NCI-H524 treated with DMSO at 0.1 percent for 48 hours (cell line): ENCODE data around the gene CPA1.

Experiments
- DNase-seq: peaks from one replicate; lab custom pipeline; 2025; lab: John Stamatoyannopoulos, UW

The CPA1 gene

DNA sequence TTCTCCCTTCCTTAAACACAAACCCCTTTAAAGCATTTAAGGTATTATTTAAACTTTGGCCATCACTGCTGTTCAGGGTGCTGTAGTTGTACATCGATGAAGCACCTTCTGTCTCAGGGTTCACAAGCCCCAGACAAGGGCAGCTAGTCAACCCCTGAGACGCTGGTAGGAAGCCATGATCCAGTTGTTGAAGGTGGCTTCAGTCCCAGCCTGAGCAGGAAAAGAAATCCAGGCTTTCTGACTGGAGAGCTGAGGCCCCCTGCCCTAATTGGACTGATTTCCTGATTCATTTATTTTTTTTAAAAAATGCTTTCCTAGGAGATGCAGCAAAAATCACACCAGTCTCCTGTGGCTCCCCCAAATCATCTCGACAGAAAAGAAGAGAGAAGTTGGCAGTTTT, 15.8 kb downstream of the CPA1 start:
- DNase-seq = no peak

DNA sequence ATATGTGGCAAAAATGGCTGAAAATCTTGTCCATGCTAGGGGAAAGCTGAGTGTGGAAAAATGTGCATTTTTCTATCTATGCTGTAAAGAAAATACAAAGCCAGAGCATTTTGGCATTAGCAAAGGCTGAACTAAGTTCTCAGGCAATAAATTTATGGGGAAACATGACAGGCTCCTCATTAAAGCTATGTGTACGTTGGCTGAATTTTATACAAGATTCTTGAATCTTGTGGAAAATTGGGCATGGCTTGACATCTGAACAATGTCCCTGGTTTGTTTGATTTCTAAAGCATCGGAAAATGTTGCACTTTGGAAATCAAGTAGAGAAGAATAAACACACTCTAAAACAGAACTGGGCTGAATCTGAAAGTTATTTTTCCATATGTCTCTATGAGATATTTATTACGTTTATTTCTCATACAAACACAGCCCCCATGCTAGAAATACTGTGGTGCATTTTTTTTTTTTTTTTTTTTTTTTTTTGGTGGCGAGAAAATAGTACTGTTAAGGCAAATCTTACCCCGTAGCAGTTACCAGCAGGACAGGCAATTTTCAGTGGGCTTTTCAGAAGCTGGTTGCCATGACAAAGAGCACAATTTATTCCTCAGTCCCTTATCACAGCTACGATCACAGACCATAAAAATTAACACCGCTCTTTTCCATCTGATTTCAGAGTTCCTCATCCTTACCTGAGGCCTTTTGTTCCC, 16.9 kb downstream of the CPA1 start:
- DNase-seq = no peak

GRCh38 chr7:130397758-130398073, 17.4 kb downstream of the CPA1 start:
- no peak for DNase-seq

DNA sequence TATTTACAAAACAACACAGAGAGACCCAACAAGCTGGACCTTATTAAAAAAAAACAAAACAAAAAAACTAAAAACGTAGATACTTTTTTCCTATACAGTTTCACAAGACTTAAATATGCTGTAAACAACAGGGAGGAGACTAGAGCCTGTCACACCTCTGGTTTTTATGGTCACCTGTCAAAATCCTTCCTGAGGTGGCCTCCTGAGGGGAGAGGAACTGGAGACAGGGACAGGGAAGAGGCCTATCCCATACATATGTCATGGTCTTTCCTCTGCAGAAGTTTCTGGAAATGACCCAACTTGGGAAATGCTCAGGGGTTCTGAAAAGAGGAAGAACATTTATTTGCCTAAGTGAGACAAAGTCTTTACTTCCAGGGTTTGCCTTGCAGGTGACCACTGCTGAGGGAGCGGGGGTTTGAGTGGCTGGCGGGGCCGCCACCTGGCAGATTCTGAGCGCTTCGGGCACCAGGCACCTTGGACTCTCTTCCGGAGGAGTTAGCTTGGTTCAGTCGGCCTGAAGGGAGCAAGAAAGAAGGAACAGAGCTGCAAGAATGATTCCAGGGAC, 18.3 kb downstream of the CPA1 start:
- DNase-seq = no peak

DNA sequence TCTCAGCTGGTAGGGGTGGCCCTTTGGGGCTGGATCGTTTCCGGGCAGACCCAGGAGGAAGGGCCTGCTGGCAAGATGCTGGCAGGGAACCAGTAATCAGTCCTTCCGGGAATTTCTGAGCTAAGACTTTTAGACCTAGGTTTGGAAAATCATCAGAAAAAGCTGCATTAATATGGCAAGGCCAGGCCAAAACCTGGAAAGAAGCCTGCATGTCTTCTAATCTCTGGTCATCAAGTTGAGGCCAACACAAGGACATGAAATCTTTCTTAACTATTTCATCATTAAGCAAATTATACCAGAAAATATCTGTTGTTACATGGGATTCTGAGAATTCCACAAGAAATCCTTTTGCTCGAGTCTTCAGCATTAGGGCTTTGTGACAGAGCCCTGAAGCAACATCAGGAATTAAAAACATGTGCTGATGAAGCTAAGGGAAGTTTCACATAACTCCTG, 19.9 kb downstream of the CPA1 start:
- DNase-seq = no peak

DNA sequence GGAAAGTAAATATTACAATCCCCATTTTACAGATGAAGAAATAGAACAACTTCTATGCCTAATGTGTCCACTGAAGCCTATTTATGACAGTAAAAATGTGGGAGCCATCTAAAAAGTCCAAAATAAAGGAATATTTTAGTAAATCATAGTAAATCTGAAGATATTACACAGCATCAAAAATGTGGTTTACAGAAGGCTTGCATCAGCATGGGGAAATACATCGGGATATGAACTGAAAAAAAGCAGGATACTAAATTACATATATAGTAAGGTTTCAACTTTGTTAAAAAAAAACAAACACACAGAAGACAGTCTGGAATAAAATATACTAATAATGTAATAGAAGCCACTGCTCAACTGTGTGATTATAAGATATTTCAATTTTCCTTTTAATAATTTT, 20.8 kb downstream of the CPA1 start:
- DNase-seq = no peak

- DNase-seq = no peak
Observed at GRCh38 chr7:130401578-130401977, 21.3 kb downstream of the CPA1 start.

GRCh38 chr7:130405003-130405402, 24.7 kb downstream of the CPA1 start:
- no peak for DNase-seq

GRCh38 chr7:130409067-130409711, 28.9 kb downstream of the CPA1 start:
- peak; percentile 98 for DNase-seq

GRCh38 chr7:130409712-130410072, 29.4 kb downstream of the CPA1 start:
- DNase-seq = no peak

- no peak for DNase-seq
Observed at GRCh38 chr7:130410868-130411541, 30.7 kb downstream of the CPA1 start.

GRCh38 chr7:130413201-130413600, 32.9 kb downstream of the CPA1 start:
- DNase-seq = no peak

- no peak for DNase-seq
Observed at GRCh38 chr7:130415006-130415405, 34.7 kb downstream of the CPA1 start.

DNA sequence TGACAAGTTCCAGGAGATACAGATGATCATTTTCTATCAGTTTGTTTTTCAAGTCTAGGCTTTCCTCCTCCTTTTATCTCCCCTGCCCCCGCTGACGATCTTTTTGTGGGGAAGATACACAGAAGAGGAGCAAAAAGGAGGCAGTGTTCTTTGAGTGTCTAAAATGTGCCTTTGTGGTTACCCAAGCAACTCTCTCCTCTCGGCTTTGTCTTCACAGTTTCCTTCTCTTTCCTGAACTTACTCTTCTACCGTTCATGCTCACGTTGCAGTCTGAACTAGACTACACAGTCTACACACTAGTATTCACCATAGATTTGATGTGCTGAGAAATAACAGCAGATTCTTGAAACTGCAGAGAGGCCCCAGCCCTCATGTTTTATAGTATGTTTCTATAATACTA, 36.9 kb downstream of the CPA1 start:
- DNase-seq = no peak

- DNase-seq = no peak
Observed at GRCh38 chr7:130418306-130418705, 38.0 kb downstream of the CPA1 start.

DNA sequence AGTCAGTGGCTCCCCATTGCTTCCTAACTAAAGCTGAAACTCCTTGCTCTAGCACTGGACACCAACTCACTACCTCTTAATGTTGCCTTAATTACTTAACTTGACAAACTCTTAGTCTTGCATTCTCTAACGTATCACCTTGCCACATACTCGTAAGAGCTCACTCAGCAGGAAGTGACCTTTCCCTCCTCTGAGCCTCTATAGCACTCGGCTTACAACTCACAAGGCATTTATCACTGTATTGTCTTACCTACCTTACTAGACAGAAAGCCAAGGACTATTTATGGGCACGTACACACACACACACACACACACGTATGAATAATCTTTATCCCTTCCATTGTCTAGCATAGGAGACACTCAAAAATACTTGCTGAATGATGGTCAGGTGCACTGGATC, 39.4 kb downstream of the CPA1 start:
- DNase-seq = no peak

DNA sequence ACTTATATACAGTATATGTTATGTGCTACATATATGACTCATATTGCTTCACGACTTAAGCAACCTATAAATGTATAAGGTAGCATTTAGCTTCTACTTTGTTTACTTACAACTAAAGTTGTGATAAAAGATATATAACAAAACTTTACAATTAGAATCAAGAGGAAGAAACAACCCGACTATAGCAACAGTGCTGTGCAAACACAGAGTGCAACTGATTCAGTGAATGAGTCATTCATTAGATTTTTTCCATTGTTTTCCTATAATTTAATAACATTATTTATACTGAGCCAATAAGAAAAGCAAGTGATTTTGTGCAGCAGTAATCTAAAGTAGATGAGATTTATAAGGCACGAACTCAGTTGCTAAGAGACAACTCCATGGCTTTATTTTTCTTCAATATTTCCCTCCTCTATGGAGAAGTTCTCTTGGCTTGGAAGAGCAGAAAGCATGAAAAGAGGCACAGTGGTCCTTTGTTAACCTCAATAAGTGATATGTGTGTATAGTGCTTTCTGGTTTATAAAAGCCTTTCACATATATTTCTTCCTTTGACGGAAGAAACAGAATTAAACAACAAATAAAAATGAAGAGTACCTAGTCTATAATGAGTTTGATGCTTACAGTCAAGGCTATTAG, 40.8 kb downstream of the CPA1 start:
- no peak for DNase-seq

DNA sequence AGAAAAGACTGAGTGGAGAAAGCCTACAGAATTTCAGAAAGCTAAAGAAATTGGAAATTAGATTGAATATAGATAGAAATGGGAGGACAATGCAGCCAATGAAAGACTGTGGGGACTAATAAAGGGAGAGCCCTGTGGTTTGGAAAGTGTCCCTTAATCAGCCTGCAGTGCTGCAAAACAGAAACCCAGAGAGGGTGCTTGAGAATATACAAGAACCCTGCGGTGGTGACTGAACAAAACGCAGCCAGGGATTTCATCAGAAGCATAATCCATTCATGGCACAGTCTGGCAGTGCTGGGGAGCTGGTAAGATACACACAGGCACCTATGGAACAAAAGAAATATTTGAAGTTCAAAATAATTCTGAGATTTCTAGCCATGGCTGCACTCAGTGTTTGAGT, 41.4 kb downstream of the CPA1 start:
- DNase-seq = peak; percentile 47

GRCh38 chr7:130423501-130424037, 43.3 kb downstream of the CPA1 start:
- no peak for DNase-seq

DNA sequence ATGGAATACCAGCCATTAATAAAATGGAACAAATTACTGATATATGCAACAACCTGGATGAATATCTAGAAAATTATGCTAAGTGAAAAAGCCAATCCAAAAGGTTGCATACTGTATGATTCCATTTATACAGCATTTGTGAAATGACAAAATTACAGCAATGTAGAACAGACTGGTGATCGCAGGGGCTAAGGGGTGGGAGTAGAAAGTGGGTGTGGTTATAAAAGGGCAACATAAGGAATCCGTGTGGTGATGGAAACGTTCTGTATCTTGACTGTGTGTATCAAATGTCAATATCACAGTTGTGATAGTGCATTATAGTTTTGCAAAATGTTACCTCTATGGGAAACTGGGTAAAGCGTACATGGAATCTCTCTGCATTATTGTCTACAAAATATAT, 45.5 kb downstream of the CPA1 start:
- DNase-seq = peak; percentile 82

DNA sequence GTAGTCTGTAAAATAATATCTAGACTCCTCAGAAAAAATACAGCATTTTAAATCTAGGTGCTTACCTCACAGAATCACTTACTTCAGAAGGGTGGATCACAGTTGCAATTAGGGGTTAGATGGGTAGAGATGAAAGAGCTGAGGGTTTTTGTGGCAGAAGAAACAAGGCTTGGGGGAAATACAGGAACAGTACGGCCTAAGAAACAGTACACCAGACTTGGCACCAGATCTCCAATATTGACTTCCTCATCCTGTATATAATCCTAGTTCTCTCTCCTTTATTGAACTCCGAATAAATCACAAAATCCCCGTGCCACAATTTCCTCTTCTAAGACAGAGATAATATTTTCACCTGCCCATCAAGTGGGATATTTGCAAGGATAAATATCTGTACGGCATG, 46.3 kb downstream of the CPA1 start:
- DNase-seq = no peak

- no peak for DNase-seq
Observed at GRCh38 chr7:130429019-130429418, 48.7 kb downstream of the CPA1 start.
